GM23338 (cell line): ENCODE data around the gene SNRNP25. TPM values are rescaled to one million over a fixed set of nuclear protein-coding genes. Genes with fewer than 3 reads are reported as not detected.
A peak's percentile ranks its signal among the peaks of the same experiment; 100 is the strongest.

Source experiments
- ATAC-seq: fragments of 200-7000 bp; cut with Tn5 transposase; 3 replicates; pipeline ENCODE4 v1.9.1; 2020
- DNase-seq: peaks from one replicate; pipeline ENCODE4 v3.0.0-alpha.2; 2015; ENCODE audit warnings: low spot score
- H2AFZ ChIP-seq: fragments of 200-600 bp; sonication (generic); 2 replicates; pipeline ENCODE4 v1.8.0; 2016; ENCODE audit warnings: antibody characterized with exemption, mild to moderate bottlenecking, moderate library complexity
- H3F3A ChIP-seq: fragments of 200-600 bp; sonication (generic); replicated peaks from 2 replicates; pipeline ENCODE4 v1.8.0; 2017; ENCODE audit warnings: antibody characterized with exemption, mixed run types, low read depth
- H3K27ac ChIP-seq: fragments of 200-600 bp; sonication (generic); 2 replicates; pipeline ENCODE4 v1.6.1; 2016; ENCODE audit warnings: low read depth
- H3K27me3 ChIP-seq: fragments of 200-600 bp; sonication (generic); 2 replicates; pipeline ENCODE4 v1.8.0; 2016; ENCODE audit warnings: mild to moderate bottlenecking, mixed run types, moderate library complexity; ENCODE audit not compliant: insufficient read depth
- H3K36me3 ChIP-seq: fragments of 200-600 bp; sonication (generic); 2 replicates; pipeline ENCODE4 v1.8.0; 2016; ENCODE audit warnings: mild to moderate bottlenecking; ENCODE audit not compliant: insufficient read depth
- H3K4me1 ChIP-seq: fragments of 200-600 bp; sonication (generic); 2 replicates; pipeline ENCODE4 v1.8.0; 2016; ENCODE audit warnings: mild to moderate bottlenecking, moderate library complexity; ENCODE audit not compliant: insufficient read depth
- H3K4me2 ChIP-seq: fragments of 200-600 bp; sonication (generic); 2 replicates; pipeline ENCODE4 v1.7.1; 2017; ENCODE audit warnings: mixed run types
- H3K4me3 ChIP-seq: fragments of 200-600 bp; sonication (generic); 2 replicates; pipeline ENCODE4 v1.6.1; 2016; ENCODE audit warnings: mixed run types
- H3K79me2 ChIP-seq: fragments of 200-600 bp; sonication (generic); replicated peaks from 2 replicates; pipeline ENCODE4 v1.8.0; 2017; ENCODE audit warnings: mild to moderate bottlenecking; ENCODE audit not compliant: insufficient read depth
- H3K9me2 ChIP-seq: fragments of 200-600 bp; sonication (generic); 2 replicates; pipeline ENCODE4 v1.8.0; 2017; ENCODE audit not compliant: insufficient read depth
- H4K20me1 ChIP-seq: fragments of 200-600 bp; sonication (generic); replicated peaks from 2 replicates; pipeline ENCODE4 v1.8.0; 2017; ENCODE audit warnings: mild to moderate bottlenecking; ENCODE audit not compliant: insufficient read depth
- H3K27ac Mint-ChIP-seq: 2 replicates; pipeline ENCODE4 v1.8.0; 2020; ENCODE audit warnings: inconsistent platforms, mild to moderate bottlenecking, moderate library complexity, mixed read lengths
- H3K27me3 Mint-ChIP-seq: 3 replicates; pipeline ENCODE4 v1.8.0; 2022; ENCODE audit warnings: low read depth, mild to moderate bottlenecking, moderate library complexity, mixed read lengths, inconsistent platforms; ENCODE audit not compliant: insufficient read depth, poor library complexity
- H3K36me3 Mint-ChIP-seq: 3 replicates; pipeline ENCODE4 v1.8.0; 2021; ENCODE audit warnings: low read depth, mild to moderate bottlenecking, inconsistent platforms, moderate library complexity, mixed read lengths
- H3K4me1 Mint-ChIP-seq: 3 replicates; pipeline ENCODE4 v1.8.0; 2020; ENCODE audit warnings: mild to moderate bottlenecking, inconsistent platforms, mixed read lengths
- H3K4me3 Mint-ChIP-seq: 3 replicates; pipeline ENCODE4 v1.8.0; 2021; ENCODE audit warnings: moderate library complexity, mild to moderate bottlenecking, inconsistent platforms, mixed read lengths
- H3K9me3 Mint-ChIP-seq: 3 replicates; pipeline ENCODE4 v1.8.0; 2020; ENCODE audit warnings: moderate library complexity, mild to moderate bottlenecking, inconsistent platforms, mixed read lengths
- CREB1 ChIP-seq: fragments of 250-450 bp; sonication (Bioruptor Pico); IDR thresholded peaks from 2 replicates; pipeline ENCODE4 v1.5.0; 2020; ENCODE audit warnings: low read depth, mild to moderate bottlenecking, moderate library complexity
- EZH2 ChIP-seq: fragments of 200-600 bp; sonication (generic); IDR thresholded peaks from one replicate; pipeline ENCODE4 v1.8.0; 2017; ENCODE audit warnings: antibody characterized with exemption, mild to moderate bottlenecking, low read depth; ENCODE audit not compliant: unreplicated experiment
- EZH2phosphoT487 ChIP-seq: fragments of 200-600 bp; sonication (generic); IDR thresholded peaks from one replicate; pipeline ENCODE4 v1.8.1; 2018; ENCODE audit warnings: antibody characterized with exemption; ENCODE audit not compliant: unreplicated experiment
- NANOG ChIP-seq: IDR thresholded peaks from 2 replicates; pipeline ENCODE4 v1.6.1; 2016; ENCODE audit warnings: antibody characterized with exemption, borderline replicate concordance
- POLR2AphosphoS5 ChIP-seq: IDR thresholded peaks from 2 replicates; pipeline ENCODE4 v1.6.1; 2016; ENCODE audit warnings: antibody characterized with exemption, low read depth
- ZNF114 ChIP-seq: fragments of 250-450 bp; sonication (Bioruptor Pico); IDR thresholded peaks from 2 replicates; pipeline ENCODE4 v1.5.0; 2020; ENCODE audit warnings: mild to moderate bottlenecking, moderate library complexity
- ZNF331 ChIP-seq: fragments of 250-450 bp; sonication (Bioruptor Pico); IDR thresholded peaks from 2 replicates; pipeline ENCODE4 v1.5.0; 2020; ENCODE audit warnings: low read depth, mild to moderate bottlenecking, moderate library complexity
- polyA plus RNA-seq: library from polyadenylated mRNA; unstranded; fragments of >200 nt; fragmentation: Nextera tagmentation; extraction: Ambion mirVana; gene quantifications from 2 replicates; pipeline ENCODE4 v1.2.1, GENCODE V29; 2016
- total RNA-seq: library from RNA; depleted of rRNA; stranded (reverse); fragments of >200 nt; shearing (Covaris generic); gene quantifications from 2 replicates; pipeline ENCODE4 v1.2.3, GENCODE V29; 2014
- TF ChIP-seq, protein P1 (sequence below): IDR thresholded peaks from 2 replicates; pipeline ENCODE4 v1.6.1; 2016; ENCODE audit warnings: antibody characterized with exemption
- TF ChIP-seq, protein P2 (sequence below): fragments of 250-450 bp; sonication (Bioruptor Pico); IDR thresholded peaks from 2 replicates; pipeline ENCODE4 v1.5.0; 2020; ENCODE audit warnings: mild to moderate bottlenecking, moderate library complexity
- TF ChIP-seq, protein P3 (sequence below): IDR thresholded peaks from one replicate; pipeline ENCODE4 v1.6.1; 2018; ENCODE audit warnings: antibody characterized with exemption; ENCODE audit not compliant: unreplicated experiment

Gene SNRNP25
- total and polyA plus RNA-seq, 2 experiments from 2014 or later = 34.4 to 79.5 TPM

DNA sequence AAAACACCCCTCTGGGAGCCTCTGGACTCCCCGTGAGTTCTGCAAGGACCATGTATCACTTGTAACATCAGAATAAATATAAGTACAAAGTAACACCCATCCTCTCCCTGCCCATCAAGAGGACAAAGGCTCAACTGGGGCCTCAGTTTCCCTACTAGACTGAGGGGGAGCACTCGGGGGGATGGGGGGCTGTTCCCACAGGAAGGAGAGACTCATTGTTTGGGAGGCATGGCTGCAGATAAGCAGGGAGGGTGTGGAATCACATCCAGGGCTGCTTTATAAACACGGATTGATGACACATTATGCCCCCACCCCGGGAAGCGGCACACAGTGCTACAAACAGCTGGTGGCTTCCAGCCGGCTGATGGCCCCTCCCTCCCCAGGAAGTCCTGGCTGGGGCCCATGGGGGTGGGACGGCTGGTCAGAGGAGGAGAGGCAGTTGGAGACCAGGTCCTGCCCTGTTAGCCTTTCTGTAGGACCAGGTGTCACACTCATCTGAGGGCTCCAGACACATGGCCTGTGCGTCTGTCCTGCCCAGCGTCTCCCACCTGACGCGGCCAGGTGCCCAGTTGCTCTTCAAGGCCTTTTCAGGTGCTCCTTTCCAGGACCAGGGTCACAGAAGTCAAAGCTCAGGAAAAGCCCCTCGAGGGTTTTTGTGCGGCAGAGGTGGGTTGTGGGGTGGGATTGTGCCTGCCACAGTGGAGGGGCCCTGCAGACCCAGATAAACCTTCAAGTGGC is 23.1 kb downstream of the SNRNP25 start:
- no peaks in the 10 kb centered on the region for H3K36me3 ChIP-seq
- TF ChIP-seq CREB1 (CRISPR knock-in tag) (no peak), EZH2phosphoT487 (no peak), POLR2AphosphoS5 (no peak), ZNF331 (CRISPR knock-in tag) (no peak), EZH2 (no peak), ZNF114 (CRISPR knock-in tag) (no peak), NANOG (no peak)
- TF ChIP-seq, protein P1, sequence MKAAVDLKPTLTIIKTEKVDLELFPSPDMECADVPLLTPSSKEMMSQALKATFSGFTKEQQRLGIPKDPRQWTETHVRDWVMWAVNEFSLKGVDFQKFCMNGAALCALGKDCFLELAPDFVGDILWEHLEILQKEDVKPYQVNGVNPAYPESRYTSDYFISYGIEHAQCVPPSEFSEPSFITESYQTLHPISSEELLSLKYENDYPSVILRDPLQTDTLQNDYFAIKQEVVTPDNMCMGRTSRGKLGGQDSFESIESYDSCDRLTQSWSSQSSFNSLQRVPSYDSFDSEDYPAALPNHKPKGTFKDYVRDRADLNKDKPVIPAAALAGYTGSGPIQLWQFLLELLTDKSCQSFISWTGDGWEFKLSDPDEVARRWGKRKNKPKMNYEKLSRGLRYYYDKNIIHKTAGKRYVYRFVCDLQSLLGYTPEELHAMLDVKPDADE = no peak
- TF ChIP-seq, protein P2, sequence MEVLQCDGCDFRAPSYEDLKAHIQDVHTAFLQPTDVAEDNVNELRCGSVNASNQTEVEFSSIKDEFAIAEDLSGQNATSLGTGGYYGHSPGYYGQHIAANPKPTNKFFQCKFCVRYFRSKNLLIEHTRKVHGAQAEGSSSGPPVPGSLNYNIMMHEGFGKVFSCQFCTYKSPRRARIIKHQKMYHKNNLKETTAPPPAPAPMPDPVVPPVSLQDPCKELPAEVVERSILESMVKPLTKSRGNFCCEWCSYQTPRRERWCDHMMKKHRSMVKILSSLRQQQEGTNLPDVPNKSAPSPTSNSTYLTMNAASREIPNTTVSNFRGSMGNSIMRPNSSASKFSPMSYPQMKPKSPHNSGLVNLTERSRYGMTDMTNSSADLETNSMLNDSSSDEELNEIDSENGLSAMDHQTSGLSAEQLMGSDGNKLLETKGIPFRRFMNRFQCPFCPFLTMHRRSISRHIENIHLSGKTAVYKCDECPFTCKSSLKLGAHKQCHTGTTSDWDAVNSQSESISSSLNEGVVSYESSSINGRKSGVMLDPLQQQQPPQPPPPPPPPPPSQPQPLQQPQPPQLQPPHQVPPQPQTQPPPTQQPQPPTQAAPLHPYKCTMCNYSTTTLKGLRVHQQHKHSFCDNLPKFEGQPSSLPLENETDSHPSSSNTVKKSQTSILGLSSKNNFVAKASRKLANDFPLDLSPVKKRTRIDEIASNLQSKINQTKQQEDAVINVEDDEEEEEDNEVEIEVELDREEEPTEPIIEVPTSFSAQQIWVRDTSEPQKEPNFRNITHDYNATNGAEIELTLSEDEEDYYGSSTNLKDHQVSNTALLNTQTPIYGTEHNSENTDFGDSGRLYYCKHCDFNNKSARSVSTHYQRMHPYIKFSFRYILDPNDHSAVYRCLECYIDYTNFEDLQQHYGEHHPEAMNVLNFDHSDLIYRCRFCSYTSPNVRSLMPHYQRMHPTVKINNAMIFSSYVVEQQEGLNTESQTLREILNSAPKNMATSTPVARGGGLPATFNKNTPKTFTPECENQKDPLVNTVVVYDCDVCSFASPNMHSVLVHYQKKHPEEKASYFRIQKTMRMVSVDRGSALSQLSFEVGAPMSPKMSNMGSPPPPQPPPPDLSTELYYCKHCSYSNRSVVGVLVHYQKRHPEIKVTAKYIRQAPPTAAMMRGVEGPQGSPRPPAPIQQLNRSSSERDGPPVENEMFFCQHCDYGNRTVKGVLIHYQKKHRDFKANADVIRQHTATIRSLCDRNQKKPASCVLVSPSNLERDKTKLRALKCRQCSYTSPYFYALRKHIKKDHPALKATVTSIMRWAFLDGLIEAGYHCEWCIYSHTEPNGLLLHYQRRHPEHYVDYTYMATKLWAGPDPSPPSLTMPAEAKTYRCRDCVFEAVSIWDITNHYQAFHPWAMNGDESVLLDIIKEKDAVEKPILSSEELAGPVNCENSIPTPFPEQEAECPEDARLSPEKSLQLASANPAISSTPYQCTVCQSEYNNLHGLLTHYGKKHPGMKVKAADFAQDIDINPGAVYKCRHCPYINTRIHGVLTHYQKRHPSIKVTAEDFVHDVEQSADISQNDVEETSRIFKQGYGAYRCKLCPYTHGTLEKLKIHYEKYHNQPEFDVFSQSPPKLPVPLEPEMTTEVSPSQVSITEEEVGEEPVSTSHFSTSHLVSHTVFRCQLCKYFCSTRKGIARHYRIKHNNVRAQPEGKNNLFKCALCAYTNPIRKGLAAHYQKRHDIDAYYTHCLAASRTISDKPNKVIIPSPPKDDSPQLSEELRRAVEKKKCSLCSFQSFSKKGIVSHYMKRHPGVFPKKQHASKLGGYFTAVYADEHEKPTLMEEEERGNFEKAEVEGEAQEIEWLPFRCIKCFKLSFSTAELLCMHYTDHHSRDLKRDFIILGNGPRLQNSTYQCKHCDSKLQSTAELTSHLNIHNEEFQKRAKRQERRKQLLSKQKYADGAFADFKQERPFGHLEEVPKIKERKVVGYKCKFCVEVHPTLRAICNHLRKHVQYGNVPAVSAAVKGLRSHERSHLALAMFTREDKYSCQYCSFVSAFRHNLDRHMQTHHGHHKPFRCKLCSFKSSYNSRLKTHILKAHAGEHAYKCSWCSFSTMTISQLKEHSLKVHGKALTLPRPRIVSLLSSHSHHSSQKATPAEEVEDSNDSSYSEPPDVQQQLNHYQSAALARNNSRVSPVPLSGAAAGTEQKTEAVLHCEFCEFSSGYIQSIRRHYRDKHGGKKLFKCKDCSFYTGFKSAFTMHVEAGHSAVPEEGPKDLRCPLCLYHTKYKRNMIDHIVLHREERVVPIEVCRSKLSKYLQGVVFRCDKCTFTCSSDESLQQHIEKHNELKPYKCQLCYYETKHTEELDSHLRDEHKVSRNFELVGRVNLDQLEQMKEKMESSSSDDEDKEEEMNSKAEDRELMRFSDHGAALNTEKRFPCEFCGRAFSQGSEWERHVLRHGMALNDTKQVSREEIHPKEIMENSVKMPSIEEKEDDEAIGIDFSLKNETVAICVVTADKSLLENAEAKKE (CRISPR knock-in tag) = no peak
- TF ChIP-seq, protein P3, sequence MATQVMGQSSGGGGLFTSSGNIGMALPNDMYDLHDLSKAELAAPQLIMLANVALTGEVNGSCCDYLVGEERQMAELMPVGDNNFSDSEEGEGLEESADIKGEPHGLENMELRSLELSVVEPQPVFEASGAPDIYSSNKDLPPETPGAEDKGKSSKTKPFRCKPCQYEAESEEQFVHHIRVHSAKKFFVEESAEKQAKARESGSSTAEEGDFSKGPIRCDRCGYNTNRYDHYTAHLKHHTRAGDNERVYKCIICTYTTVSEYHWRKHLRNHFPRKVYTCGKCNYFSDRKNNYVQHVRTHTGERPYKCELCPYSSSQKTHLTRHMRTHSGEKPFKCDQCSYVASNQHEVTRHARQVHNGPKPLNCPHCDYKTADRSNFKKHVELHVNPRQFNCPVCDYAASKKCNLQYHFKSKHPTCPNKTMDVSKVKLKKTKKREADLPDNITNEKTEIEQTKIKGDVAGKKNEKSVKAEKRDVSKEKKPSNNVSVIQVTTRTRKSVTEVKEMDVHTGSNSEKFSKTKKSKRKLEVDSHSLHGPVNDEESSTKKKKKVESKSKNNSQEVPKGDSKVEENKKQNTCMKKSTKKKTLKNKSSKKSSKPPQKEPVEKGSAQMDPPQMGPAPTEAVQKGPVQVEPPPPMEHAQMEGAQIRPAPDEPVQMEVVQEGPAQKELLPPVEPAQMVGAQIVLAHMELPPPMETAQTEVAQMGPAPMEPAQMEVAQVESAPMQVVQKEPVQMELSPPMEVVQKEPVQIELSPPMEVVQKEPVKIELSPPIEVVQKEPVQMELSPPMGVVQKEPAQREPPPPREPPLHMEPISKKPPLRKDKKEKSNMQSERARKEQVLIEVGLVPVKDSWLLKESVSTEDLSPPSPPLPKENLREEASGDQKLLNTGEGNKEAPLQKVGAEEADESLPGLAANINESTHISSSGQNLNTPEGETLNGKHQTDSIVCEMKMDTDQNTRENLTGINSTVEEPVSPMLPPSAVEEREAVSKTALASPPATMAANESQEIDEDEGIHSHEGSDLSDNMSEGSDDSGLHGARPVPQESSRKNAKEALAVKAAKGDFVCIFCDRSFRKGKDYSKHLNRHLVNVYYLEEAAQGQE = no peak
- DNase-seq (no peak), ATAC-seq (no peak)
- no peaks in the 10 kb centered on the region for H4K20me1 ChIP-seq
- H3K27me3 Mint-ChIP-seq = peaks cover 22% of the 10 kb centered on the region
- H3F3A ChIP-seq = peaks cover 17% of the 10 kb centered on the region; the same call in 1 of the 2 replicates
- no peaks in the 10 kb centered on the region for H3K27me3 ChIP-seq
- H3K4me3 ChIP-seq = peak overlapping the region; percentile 64; the same call in 1 of the 2 replicates
- peak overlapping the region; percentile 69 for H3K4me3 Mint-ChIP-seq
- H3K79me2 ChIP-seq = no peaks in the 10 kb centered on the region
- no peaks in the 10 kb centered on the region for H3K9me3 Mint-ChIP-seq
- peak overlapping the region; percentile 28; the same call in 1 of the 2 replicates for H2AFZ ChIP-seq
- no peaks in the 10 kb centered on the region for H3K9me2 ChIP-seq
- peak overlapping the region; percentile 84 for H3K4me2 ChIP-seq
- no peaks in the 10 kb centered on the region for H3K36me3 Mint-ChIP-seq
- H3K4me1 ChIP-seq = peaks cover 37% of the 10 kb centered on the region
- H3K27ac ChIP-seq = no peak overlapping the region
- H3K4me1 Mint-ChIP-seq = peaks cover 43% of the 10 kb centered on the region
- no peak overlapping the region for H3K27ac Mint-ChIP-seq
